AG10803 (cell line): ENCODE measurements around the gene FAM171A1.

Experiments used
- DNase-seq: peaks from one replicate; pipeline ENCODE4 v3.0.0; 2010; ENCODE audit warnings: low read depth
- H3K4me3 ChIP-seq: 2 replicates; pipeline ENCODE4 v1.5.1; 2011; ENCODE audit warnings: mild to moderate bottlenecking, low read length, control low read depth
- CTCF ChIP-seq: conservative IDR thresholded peaks from 2 replicates; pipeline ENCODE4 v1.5.1; 2011; ENCODE audit warnings: mild to moderate bottlenecking, low read length, control low read depth, inconsistent platforms

FAM171A1 gene

GRCh38 chr10:15231426-15231825, 139.7 kb downstream of the FAM171A1 start:
- no peak for TF ChIP-seq CTCF
- no peak for DNase-seq

GRCh38 chr10:15230257-15230656, 140.8 kb downstream of the FAM171A1 start:
- TF ChIP-seq CTCF: no peak
- peak; percentile 6 for DNase-seq
- no peak overlapping the region for H3K4me3 ChIP-seq

More at GRCh38 chr10:15231426-15231825, 139.7 kb downstream of the FAM171A1 start:
- no peak overlapping the region for H3K4me3 ChIP-seq

GRCh38 chr10:15229268-15229667, 141.8 kb downstream of the FAM171A1 start:
- TF ChIP-seq CTCF: no peak
- no peak for DNase-seq
- H3K4me3 ChIP-seq: no peak overlapping the region

- DNase-seq: no peak
- no peak for TF ChIP-seq CTCF
- no peak overlapping the region for H3K4me3 ChIP-seq
These were observed 142.7 kb downstream of the FAM171A1 start for GRCh38 chr10:15228426-15228825.

- TF ChIP-seq CTCF: no peak
- peak; percentile 74 for DNase-seq
- no peak overlapping the region for H3K4me3 ChIP-seq
These were observed 143.3 kb downstream of the FAM171A1 start for GRCh38 chr10:15227611-15228372.

GRCh38 chr10:15225511-15225910, 145.6 kb downstream of the FAM171A1 start:
- DNase-seq: no peak
- TF ChIP-seq CTCF: no peak
- H3K4me3 ChIP-seq: no peak overlapping the region

- no peak overlapping the region for H3K4me3 ChIP-seq
- no peak for TF ChIP-seq CTCF
- DNase-seq: no peak
These were observed 146.1 kb downstream of the FAM171A1 start for GRCh38 chr10:15224948-15225347.
